ENCODE measurements around the gene JARID2. TPM values are rescaled to one million over a fixed set of nuclear protein-coding genes. Genes with fewer than 3 reads are reported as not detected.

The JARID2 gene
- total RNA-seq, 1 donor from 2014 or later: 38.9 TPM

DNA sequence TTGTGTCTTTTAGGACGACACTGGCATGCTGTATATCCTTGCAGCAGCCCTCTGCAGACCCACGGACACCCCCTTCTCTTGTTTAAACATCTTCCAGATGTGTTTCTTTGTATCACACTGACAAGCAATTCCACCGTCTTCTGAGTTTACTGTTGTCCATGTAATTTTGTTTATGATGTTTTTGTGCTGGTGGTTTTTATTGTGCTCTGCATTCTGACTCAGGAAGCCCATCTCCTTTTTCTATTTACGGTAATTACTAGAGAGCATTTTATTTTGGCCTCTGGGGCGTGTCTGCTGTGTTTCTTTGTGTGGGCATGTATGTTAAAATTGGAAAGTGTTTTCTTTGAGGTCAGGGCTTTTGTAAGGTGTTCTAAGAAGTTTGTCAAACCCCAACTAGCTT lies 111.9 kb downstream of the JARID2 start:
- Histone ChIP-seq H3K27ac (peak overlapping the region; percentile 22), H3K36me3 (no peaks in the 10 kb centered on the region), H4K20me1 (ENCODE audit: low read depth) (peaks cover 96% of the 10 kb centered on the region), H3K79me2 (ENCODE audit: low read depth) (peaks cover 100% of the 10 kb centered on the region), H3K9me3 (ENCODE audit: low read depth) (no peaks in the 10 kb centered on the region), H3K4me1 (peaks cover 46% of the 10 kb centered on the region), H3F3A (ENCODE audit: low read depth) (peaks cover 15% of the 10 kb centered on the region), H3K4me3 (no peak overlapping the region), H3K9ac (no peak overlapping the region), H3K27me3 (no peaks in the 10 kb centered on the region), H3K4me2 (peak overlapping the region; percentile 23), H2AFZ (replicated peaks) (no peak overlapping the region)
- H3K36me3 Mint-ChIP-seq: peaks cover 3% of the 10 kb centered on the region
- no peak for TF ChIP-seq EZH2phosphoT487 (IDR thresholded peaks at IDR 0.05)
- TF ChIP-seq CTCF (IDR thresholded peaks at IDR 0.05): no peak
- no peak for TF ChIP-seq EZH2 (IDR thresholded peaks at IDR 0.05)
- H3K9me3 Mint-ChIP-seq: no peaks in the 10 kb centered on the region
- peaks cover 48% of the 10 kb centered on the region for H3K4me1 Mint-ChIP-seq
- peaks cover 2% of the 10 kb centered on the region for H3K27me3 Mint-ChIP-seq (ENCODE audit: insufficient read depth, low read depth)
- H3K4me3 Mint-ChIP-seq: peak overlapping the region; percentile 12
- no peak overlapping the region for H3K27ac Mint-ChIP-seq
- DNase-seq (ENCODE audit: low spot score): no peak

DNA sequence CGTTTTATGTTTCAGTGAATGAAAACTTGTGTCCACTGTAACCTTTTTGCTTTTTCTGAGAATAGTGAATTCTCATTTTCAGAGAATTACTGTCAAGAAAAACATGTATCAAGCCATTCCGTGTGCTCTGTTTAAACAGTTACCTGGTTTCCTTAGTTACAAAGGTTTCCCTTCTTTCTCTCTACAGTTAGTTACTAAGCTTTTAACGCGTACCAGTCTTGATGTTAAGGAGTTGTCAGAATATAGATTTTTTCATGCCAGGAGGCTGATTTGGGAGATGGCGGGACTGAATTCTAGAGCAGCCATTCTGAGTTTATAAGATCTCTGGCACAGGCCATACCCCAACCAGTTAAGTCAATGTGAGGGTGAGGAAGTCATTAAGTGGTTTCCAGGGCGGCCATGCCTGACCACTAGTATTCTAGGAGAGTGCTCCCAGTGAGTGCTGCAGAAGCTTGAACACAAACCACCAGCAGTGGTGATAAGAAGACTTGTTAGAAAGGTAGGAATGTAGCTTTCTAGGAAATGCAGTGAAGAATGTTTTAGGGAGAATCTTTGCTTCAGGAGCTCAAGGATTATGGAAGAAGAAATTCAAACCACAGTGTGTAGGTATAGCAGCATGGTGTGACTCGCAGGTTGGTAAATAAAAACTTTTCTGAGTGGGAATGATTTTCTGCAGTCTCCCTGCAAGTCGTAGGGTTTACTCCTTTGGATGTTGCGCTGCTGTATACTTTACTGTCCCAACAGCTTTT lies 112.9 kb downstream of the JARID2 start:
- peak overlapping the region; percentile 23 for H3K4me2 ChIP-seq
- Mint-ChIP-seq H3K27ac (peak overlapping the region; percentile 19), H3K36me3 (peaks cover 3% of the 10 kb centered on the region), H3K4me3 (no peak overlapping the region), H3K4me1 (peaks cover 43% of the 10 kb centered on the region), H3K9me3 (no peaks in the 10 kb centered on the region), H3K27me3 (ENCODE audit: insufficient read depth, low read depth) (peaks cover 2% of the 10 kb centered on the region)
- H3K27me3 ChIP-seq: no peaks in the 10 kb centered on the region
- H3K79me2 ChIP-seq (ENCODE audit: low read depth): peaks cover 100% of the 10 kb centered on the region
- H3K4me3 ChIP-seq: no peak overlapping the region
- H4K20me1 ChIP-seq (ENCODE audit: low read depth): peaks cover 97% of the 10 kb centered on the region
- TF ChIP-seq EZH2 (IDR thresholded peaks at IDR 0.05) (no peak), CTCF (IDR thresholded peaks at IDR 0.05) (no peak), EZH2phosphoT487 (IDR thresholded peaks at IDR 0.05) (no peak)
- H2AFZ ChIP-seq (replicated peaks): no peak overlapping the region
- no peak overlapping the region for H3K9ac ChIP-seq
- no peaks in the 10 kb centered on the region for H3K36me3 ChIP-seq
- H3K9me3 ChIP-seq (ENCODE audit: low read depth): no peaks in the 10 kb centered on the region
- peaks cover 20% of the 10 kb centered on the region for H3F3A ChIP-seq (ENCODE audit: low read depth)
- DNase-seq (ENCODE audit: low spot score): no peak
- no peak overlapping the region for H3K27ac ChIP-seq
- peaks cover 54% of the 10 kb centered on the region for H3K4me1 ChIP-seq

GRCh38 chr6:15359335-15359862 lies 113.5 kb downstream of the JARID2 start:
- H3K36me3 Mint-ChIP-seq: no peaks in the 10 kb centered on the region
- no peak overlapping the region for H3K27ac Mint-ChIP-seq
- H3K4me2 ChIP-seq: peak overlapping the region; percentile 23
- H3F3A ChIP-seq (ENCODE audit: low read depth): peaks cover 22% of the 10 kb centered on the region
- H3K9ac ChIP-seq: no peak overlapping the region
- H3K27ac ChIP-seq: no peak overlapping the region
- TF ChIP-seq EZH2phosphoT487 (IDR thresholded peaks at IDR 0.05): no peak
- no peak for TF ChIP-seq CTCF (IDR thresholded peaks at IDR 0.05)
- TF ChIP-seq EZH2 (IDR thresholded peaks at IDR 0.05): no peak
- no peak overlapping the region for H3K4me3 Mint-ChIP-seq
- H3K36me3 ChIP-seq: no peaks in the 10 kb centered on the region
- H3K79me2 ChIP-seq (ENCODE audit: low read depth): peaks cover 100% of the 10 kb centered on the region
- H3K4me1 ChIP-seq: peaks cover 58% of the 10 kb centered on the region
- no peak overlapping the region for H3K4me3 ChIP-seq
- DNase-seq (ENCODE audit: low spot score): no peak
- no peaks in the 10 kb centered on the region for H3K27me3 Mint-ChIP-seq (ENCODE audit: insufficient read depth, low read depth)
- H4K20me1 ChIP-seq (ENCODE audit: low read depth): peaks cover 97% of the 10 kb centered on the region
- no peak overlapping the region for H2AFZ ChIP-seq (replicated peaks)
- no peaks in the 10 kb centered on the region for H3K27me3 ChIP-seq
- H3K9me3 Mint-ChIP-seq: no peaks in the 10 kb centered on the region
- H3K9me3 ChIP-seq (ENCODE audit: low read depth): no peaks in the 10 kb centered on the region
- peaks cover 43% of the 10 kb centered on the region for H3K4me1 Mint-ChIP-seq
